ENCODE results near the gene CD3E. TPM values are rescaled to one million over a fixed set of nuclear protein-coding genes. Genes with fewer than 3 reads are reported as not detected.

CD3E gene
- total and polyA plus RNA-seq, 4 donors = 0.33 to 2.3 (median 1.8) TPM

GRCh38 chr11:118311518-118311917 is 7.0 kb downstream of the CD3E start:
- peaks cover 0 to 6% (median 2%) of the 10 kb centered on the region in 4 donors for H3K4me1 ChIP-seq (ENCODE audit: control insufficient read depth in 4 of 4, insufficient read depth in 4 of 4, low read length in 3 of 4)
- WGBS = 82% methylated on average over 4 of the region's 4 CpGs
- DNase-seq (ENCODE audit: low spot score) = no peak
- H3K36me3 ChIP-seq (ENCODE audit: control insufficient read depth in 4 of 4, insufficient read depth in 3 of 4, low read depth in 1 of 4, low read length in 3 of 4) = no peaks in the 10 kb centered on the region
- no peak overlapping the region for H3K9ac ChIP-seq (ENCODE audit: low read depth in 1 of 2, low read length in 2 of 2)
- no peak overlapping the region for H3K4me3 ChIP-seq (ENCODE audit: low read depth in 1 of 3, low read length in 3 of 3)
- peaks cover 0 to 4% (median 1%) of the 10 kb centered on the region in 4 donors for H3K27me3 ChIP-seq (ENCODE audit: control insufficient read depth in 4 of 4, insufficient read depth in 4 of 4, low read length in 3 of 4)
- TF ChIP-seq CTCF (IDR thresholded peaks at IDR 0.05; ENCODE audit: low read depth, low read length, missing input control) (no peak), JUND (IDR thresholded peaks at IDR 0.05) (no peak), RAD21 (IDR thresholded peaks at IDR 0.05) (no peak), ZBTB33 (IDR thresholded peaks at IDR 0.05) (no peak), RXRA (IDR thresholded peaks at IDR 0.05) (no peak)
- H3K9me3 ChIP-seq (ENCODE audit: control insufficient read depth in 4 of 4, low read length in 3 of 4) = no peaks in the 10 kb centered on the region
- no peak overlapping the region for H3K27ac ChIP-seq (ENCODE audit: low read depth in 1 of 2, low read length in 2 of 2)

- no peak overlapping the region for H3K4me3 ChIP-seq (ENCODE audit: low read depth in 1 of 3, low read length in 3 of 3)
- no peaks in the 10 kb centered on the region for H3K36me3 ChIP-seq (ENCODE audit: control insufficient read depth in 4 of 4, insufficient read depth in 3 of 4, low read depth in 1 of 4, low read length in 3 of 4)
- TF ChIP-seq YY1 (IDR thresholded peaks at IDR 0.05) (no peak), JUND (IDR thresholded peaks at IDR 0.05) (no peak), MAX (IDR thresholded peaks at IDR 0.05) (no peak), TAF1 (conservative IDR thresholded peaks at IDR 0.05) (no peak), HNF4G (IDR thresholded peaks at IDR 0.05) (no peak), HNF4A (conservative IDR thresholded peaks at IDR 0.05) (no peak), ATF3 (IDR thresholded peaks at IDR 0.05) (no peak), GABPA (IDR thresholded peaks at IDR 0.05 in 1 of 2, conservative IDR thresholded peaks at IDR 0.05 in 1 of 2) (no peak), FOXA1 (IDR thresholded peaks at IDR 0.05) (no peak), CTCF (IDR thresholded peaks at IDR 0.05; ENCODE audit: low read depth, low read length, missing input control) (no peak)
- DNase-seq (ENCODE audit: low spot score) = no peak
- peaks cover 0 to 4% (median 1%) of the 10 kb centered on the region in 4 donors for H3K27me3 ChIP-seq (ENCODE audit: control insufficient read depth in 4 of 4, insufficient read depth in 4 of 4, low read length in 3 of 4)
- WGBS = 95% methylated on average over 2 of the region's 2 CpGs
- H3K9ac ChIP-seq (ENCODE audit: low read depth in 1 of 2, low read length in 2 of 2) = no peak overlapping the region
- no peak overlapping the region for H3K27ac ChIP-seq (ENCODE audit: low read depth in 1 of 2, low read length in 2 of 2)
- H3K9me3 ChIP-seq (ENCODE audit: control insufficient read depth in 4 of 4, low read length in 3 of 4) = no peaks in the 10 kb centered on the region
- H3K4me1 ChIP-seq (ENCODE audit: control insufficient read depth in 4 of 4, insufficient read depth in 4 of 4, low read length in 3 of 4) = peaks cover 0 to 6% (median 2%) of the 10 kb centered on the region in 4 donors
These were observed 7.8 kb downstream of the CD3E start for GRCh38 chr11:118312328-118312727.

Measured in liver (tissue), 9 donors.